Lower lobe of right lung (tissue), 2 donors: ENCODE results near the gene EHD3. TPM values are rescaled to one million over a fixed set of nuclear protein-coding genes. Genes with fewer than 3 reads are reported as not detected.

Source experiments
- ATAC-seq, 2 donors: fragments of 200-7000 bp; cut with Tn5 transposase; one replicate each; pipeline ENCODE4 v1.9.1; 2020 to 2022; ENCODE audit warnings: mild to moderate bottlenecking in 2 of 2, moderate library complexity in 2 of 2
- DNase-seq: peaks from one replicate; pipeline ENCODE4 v3.0.0-alpha.2; 2020
- H3K27ac ChIP-seq: fragments of 200-600 bp; one replicate; pipeline ENCODE4 v1.8.0; 2022
- H3K27me3 ChIP-seq: fragments of 200-600 bp; one replicate; pipeline ENCODE4 v1.8.0; 2022; ENCODE audit warnings: low read depth
- H3K36me3 ChIP-seq: fragments of 200-600 bp; one replicate; pipeline ENCODE4 v1.8.0; 2022; ENCODE audit warnings: mild to moderate bottlenecking
- H3K4me1 ChIP-seq: fragments of 200-600 bp; one replicate; pipeline ENCODE4 v1.8.0; 2022
- H3K4me3 ChIP-seq: fragments of 200-600 bp; one replicate; pipeline ENCODE4 v1.8.0; 2022; ENCODE audit warnings: mild to moderate bottlenecking
- H3K9me3 ChIP-seq: fragments of 200-600 bp; one replicate; pipeline ENCODE4 v1.8.0; 2022
- intact Hi-C: fragments of 100-400 bp; cut with DNase I; formaldehyde crosslinking; loops from one replicate; pipeline ENCODE4 v1.11.0; 2022
- total RNA-seq: library from RNA; stranded (reverse); fragmentation: NEBNext Ultra II Directional; extraction: Animal tissue kit (Norgen Biotek cat#: 25700); gene quantifications from one replicate; pipeline ENCODE4 v1.2.1, GENCODE V29; 2021
- TF ChIP-seq, protein P1 (sequence below): fragments of 200-600 bp; IDR thresholded peaks from one replicate; pipeline ENCODE4 v1.8.0; 2022; ENCODE audit warnings: antibody characterized with exemption, mild to moderate bottlenecking
- donor health status: DM: no; HTN: yes; CAD: no; lungs with severe emphysema.

EHD3 gene
- total RNA-seq, 1 donor from 2014 or later: 11.0 TPM

- DNase-seq: no peak
- TF ChIP-seq, protein P1, sequence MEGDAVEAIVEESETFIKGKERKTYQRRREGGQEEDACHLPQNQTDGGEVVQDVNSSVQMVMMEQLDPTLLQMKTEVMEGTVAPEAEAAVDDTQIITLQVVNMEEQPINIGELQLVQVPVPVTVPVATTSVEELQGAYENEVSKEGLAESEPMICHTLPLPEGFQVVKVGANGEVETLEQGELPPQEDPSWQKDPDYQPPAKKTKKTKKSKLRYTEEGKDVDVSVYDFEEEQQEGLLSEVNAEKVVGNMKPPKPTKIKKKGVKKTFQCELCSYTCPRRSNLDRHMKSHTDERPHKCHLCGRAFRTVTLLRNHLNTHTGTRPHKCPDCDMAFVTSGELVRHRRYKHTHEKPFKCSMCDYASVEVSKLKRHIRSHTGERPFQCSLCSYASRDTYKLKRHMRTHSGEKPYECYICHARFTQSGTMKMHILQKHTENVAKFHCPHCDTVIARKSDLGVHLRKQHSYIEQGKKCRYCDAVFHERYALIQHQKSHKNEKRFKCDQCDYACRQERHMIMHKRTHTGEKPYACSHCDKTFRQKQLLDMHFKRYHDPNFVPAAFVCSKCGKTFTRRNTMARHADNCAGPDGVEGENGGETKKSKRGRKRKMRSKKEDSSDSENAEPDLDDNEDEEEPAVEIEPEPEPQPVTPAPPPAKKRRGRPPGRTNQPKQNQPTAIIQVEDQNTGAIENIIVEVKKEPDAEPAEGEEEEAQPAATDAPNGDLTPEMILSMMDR: no peak
- Histone ChIP-seq H3K27ac (no peak overlapping the region), H3K4me3 (no peak overlapping the region), H3K4me1 (no peaks in the 10 kb centered on the region), H3K9me3 (no peaks in the 10 kb centered on the region), H3K36me3 (no peaks in the 10 kb centered on the region), H3K27me3 (no peaks in the 10 kb centered on the region)
- intact Hi-C loops: no loop called here
- no peak for ATAC-seq
Measured at GRCh38 chr2:31284107-31284506, 50.2 kb downstream of the EHD3 start.

- Histone ChIP-seq H3K9me3 (no peaks in the 10 kb centered on the region), H3K4me1 (no peaks in the 10 kb centered on the region), H3K27ac (no peak overlapping the region), H3K4me3 (no peak overlapping the region), H3K27me3 (no peaks in the 10 kb centered on the region), H3K36me3 (no peaks in the 10 kb centered on the region)
- DNase-seq: no peak
- ATAC-seq: no peak
- intact Hi-C loops: no loop called here
- TF ChIP-seq, protein P1: no peak
Measured at GRCh38 chr2:31286230-31286629, 52.3 kb downstream of the EHD3 start.

- intact Hi-C loops: no loop called here
- Histone ChIP-seq H3K4me1 (no peaks in the 10 kb centered on the region), H3K27ac (no peak overlapping the region), H3K9me3 (no peaks in the 10 kb centered on the region), H3K4me3 (no peak overlapping the region), H3K36me3 (no peaks in the 10 kb centered on the region), H3K27me3 (no peaks in the 10 kb centered on the region)
- ATAC-seq (no peak), DNase-seq (no peak)
- TF ChIP-seq, protein P1: no peak
Measured at GRCh38 chr2:31286961-31287550, 53.1 kb downstream of the EHD3 start.

- ATAC-seq (no peak), DNase-seq (no peak)
- intact Hi-C loops: no loop called here
- no peaks in the 10 kb centered on the region for H3K36me3 ChIP-seq
- H3K9me3 ChIP-seq: no peaks in the 10 kb centered on the region
- no peak overlapping the region for H3K27ac ChIP-seq
- H3K4me3 ChIP-seq: no peak overlapping the region
- TF ChIP-seq, protein P1: no peak
- no peaks in the 10 kb centered on the region for H3K4me1 ChIP-seq
- no peaks in the 10 kb centered on the region for H3K27me3 ChIP-seq
Measured at GRCh38 chr2:31287654-31288053, 53.7 kb downstream of the EHD3 start.

DNA sequence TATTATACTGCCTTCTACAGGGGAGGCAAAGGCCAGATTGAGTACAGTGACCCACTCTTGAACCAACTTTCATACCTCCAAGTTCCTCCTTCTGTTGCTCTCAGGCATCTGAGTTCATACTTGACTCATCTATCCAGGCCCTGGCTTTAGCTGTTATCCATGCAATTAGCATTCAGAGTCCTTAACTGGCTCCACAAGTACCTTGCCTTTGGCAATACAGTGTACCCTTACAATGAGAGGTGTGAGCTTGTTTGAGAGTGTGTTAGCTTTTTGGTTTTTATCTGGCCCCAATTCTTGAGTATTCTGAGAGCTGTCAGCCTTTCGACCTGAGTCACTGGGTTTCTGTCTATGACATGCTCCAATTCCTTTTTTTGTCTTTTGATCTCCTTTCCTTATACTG, 60.2 kb downstream of the EHD3 start:
- no peaks in the 10 kb centered on the region for H3K27me3 ChIP-seq
- no peak overlapping the region for H3K4me3 ChIP-seq
- peaks cover 15% of the 10 kb centered on the region for H3K4me1 ChIP-seq
- TF ChIP-seq, protein P1: no peak
- no peaks in the 10 kb centered on the region for H3K36me3 ChIP-seq
- no peak for DNase-seq
- no peaks in the 10 kb centered on the region for H3K9me3 ChIP-seq
- H3K27ac ChIP-seq: no peak overlapping the region
- intact Hi-C loops: no loop called here
- ATAC-seq: peak in 1 of 2 donors; percentile 46
